Brain microvascular endothelial cell (primary cell): ENCODE data around the gene CEP131.
A peak's percentile ranks its signal among the peaks of the same experiment; 100 is the strongest.

Source experiments
- DNase-seq: peaks from one replicate; pipeline ENCODE4 v3.0.0-alpha.2; 2020
- H3K27ac ChIP-seq: fragments of 250-450 bp; sonication (Bioruptor Pico); 2 replicates; pipeline ENCODE4 v1.5.1; 2020; ENCODE audit warnings: mild to moderate bottlenecking, moderate library complexity
- H3K27me3 ChIP-seq: fragments of 250-450 bp; sonication (Bioruptor Pico); replicated peaks from 2 replicates; pipeline ENCODE4 v1.5.1; 2020; ENCODE audit warnings: mild to moderate bottlenecking
- H3K36me3 ChIP-seq: fragments of 250-450 bp; sonication (Bioruptor Pico); replicated peaks from 2 replicates; pipeline ENCODE4 v1.5.1; 2020; ENCODE audit warnings: mild to moderate bottlenecking
- H3K4me3 ChIP-seq: 2 replicates; pipeline ENCODE4 v1.5.1; 2011; ENCODE audit warnings: low read depth, mild to moderate bottlenecking, control low read depth, low read length, moderate library complexity
- in situ Hi-C: cut with HindIII; loops from 2 replicates; pipeline ENCODE4 v1.10.0; 2017; ENCODE audit warnings: low sequenced_read_pairs, low pct_ligation_motif_present
- TF ChIP-seq, protein P1 (sequence below): IDR thresholded peaks from 2 replicates; pipeline ENCODE4 v1.5.1; 2011; ENCODE audit warnings: low read depth, mild to moderate bottlenecking, moderate library complexity, low read length, control low read depth, inconsistent platforms; ENCODE audit errors: missing control alignments

Gene CEP131

GRCh38 chr17:81239714-81240555, 17.2 kb upstream of the CEP131 start:
- peak overlapping the region; percentile 49 for H3K27ac ChIP-seq
- DNase-seq: no peak
- TF ChIP-seq, protein P1, sequence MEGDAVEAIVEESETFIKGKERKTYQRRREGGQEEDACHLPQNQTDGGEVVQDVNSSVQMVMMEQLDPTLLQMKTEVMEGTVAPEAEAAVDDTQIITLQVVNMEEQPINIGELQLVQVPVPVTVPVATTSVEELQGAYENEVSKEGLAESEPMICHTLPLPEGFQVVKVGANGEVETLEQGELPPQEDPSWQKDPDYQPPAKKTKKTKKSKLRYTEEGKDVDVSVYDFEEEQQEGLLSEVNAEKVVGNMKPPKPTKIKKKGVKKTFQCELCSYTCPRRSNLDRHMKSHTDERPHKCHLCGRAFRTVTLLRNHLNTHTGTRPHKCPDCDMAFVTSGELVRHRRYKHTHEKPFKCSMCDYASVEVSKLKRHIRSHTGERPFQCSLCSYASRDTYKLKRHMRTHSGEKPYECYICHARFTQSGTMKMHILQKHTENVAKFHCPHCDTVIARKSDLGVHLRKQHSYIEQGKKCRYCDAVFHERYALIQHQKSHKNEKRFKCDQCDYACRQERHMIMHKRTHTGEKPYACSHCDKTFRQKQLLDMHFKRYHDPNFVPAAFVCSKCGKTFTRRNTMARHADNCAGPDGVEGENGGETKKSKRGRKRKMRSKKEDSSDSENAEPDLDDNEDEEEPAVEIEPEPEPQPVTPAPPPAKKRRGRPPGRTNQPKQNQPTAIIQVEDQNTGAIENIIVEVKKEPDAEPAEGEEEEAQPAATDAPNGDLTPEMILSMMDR: no peak

DNA sequence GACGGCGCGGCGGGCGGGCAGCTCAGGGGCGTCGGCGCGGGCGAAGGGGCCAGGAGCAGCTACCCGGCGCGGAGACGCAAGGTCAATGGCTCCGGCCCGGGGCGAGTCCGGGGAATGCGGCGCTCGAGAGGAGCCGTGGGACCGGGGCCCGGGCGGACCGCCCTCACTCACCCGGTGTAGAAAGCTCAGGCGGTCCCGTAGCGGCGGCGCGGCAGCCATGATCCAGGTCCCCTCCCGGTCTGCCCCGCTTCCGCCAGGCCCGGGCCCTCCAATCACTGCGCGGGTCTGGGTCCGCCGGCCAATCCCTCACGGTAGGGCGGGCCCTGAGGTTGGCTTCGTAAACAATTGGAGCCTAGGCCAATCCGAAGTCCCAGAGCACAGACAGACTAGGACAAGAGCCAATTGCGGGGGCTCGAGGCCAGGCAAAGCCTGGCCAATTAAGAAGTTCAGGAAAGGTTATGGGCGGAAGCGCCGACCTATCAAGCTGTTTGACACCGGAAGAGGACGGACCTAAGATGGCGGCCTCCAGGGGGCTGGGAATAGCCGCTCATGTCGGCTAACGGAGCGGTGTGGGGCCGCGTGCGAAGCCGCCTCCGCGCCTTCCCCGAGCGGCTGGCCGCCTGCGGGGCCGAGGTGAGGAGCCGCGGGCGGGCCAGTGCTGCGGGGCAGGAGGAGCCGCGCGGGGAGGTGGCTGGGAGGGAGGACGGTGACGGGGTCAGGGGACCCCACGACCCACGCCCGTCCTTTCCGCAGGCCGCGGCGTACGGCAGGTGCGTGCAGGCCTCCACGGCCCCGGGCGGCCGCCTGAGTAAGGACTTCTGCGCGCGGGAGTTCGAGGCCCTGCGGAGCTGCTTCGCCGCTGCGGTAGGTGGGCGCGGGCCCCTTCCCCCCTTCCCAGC, 16.3 kb upstream of the CEP131 start, which contains the start of the genes NDUFAF8 and TEPSIN:
Gene NDUFAF8, plus strand, starts transcription at position 504 of the 899 bp plus-strand sequence. Its CDS starts 46 bp downstream, at position 550.
Gene TEPSIN, minus strand, starts transcription at position 241 of the 899 bp plus-strand sequence. Its CDS starts 22 bp downstream, at position 219.
- peak; percentile 99 for DNase-seq
- Histone ChIP-seq H3K4me3 (peak within 1 kb of the TSS; percentile 86), H3K27me3 (no peaks in the 10 kb centered on the region), H3K36me3 (peaks cover 5% of the 10 kb centered on the region), H3K27ac (peak within 1 kb of the TSS; percentile 69)
- in situ Hi-C loops: no loop called here
- TF ChIP-seq, protein P1: no peak

More at GRCh38 chr17:81239714-81240555, 17.2 kb upstream of the CEP131 start:
- in situ Hi-C loops: no loop called here
- H3K4me3 ChIP-seq: peak overlapping the region; percentile 86
- no peaks in the 10 kb centered on the region for H3K27me3 ChIP-seq
- peaks cover 5% of the 10 kb centered on the region for H3K36me3 ChIP-seq

DNA sequence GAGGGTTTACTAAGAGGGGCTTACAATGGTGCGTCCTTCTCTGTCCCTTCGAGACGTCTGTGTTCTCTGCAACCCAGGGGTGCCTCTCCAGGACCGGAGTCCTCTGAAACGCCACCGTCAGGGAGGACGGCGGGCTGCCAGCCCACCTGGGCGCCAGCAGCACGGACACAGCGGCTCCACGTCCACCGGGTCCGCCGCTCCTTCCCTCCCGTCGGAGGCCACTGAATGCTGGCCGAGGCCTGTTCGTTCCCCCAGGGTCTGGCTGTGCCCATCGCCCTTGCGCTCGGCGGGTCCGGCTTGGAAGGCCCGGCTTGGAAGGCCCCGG, 15.7 kb upstream of the CEP131 start:
- Histone ChIP-seq H3K27me3 (no peaks in the 10 kb centered on the region), H3K4me3 (peak overlapping the region; percentile 86), H3K27ac (peak overlapping the region; percentile 69), H3K36me3 (peaks cover 5% of the 10 kb centered on the region)
- TF ChIP-seq, protein P1: no peak
- in situ Hi-C loops: no loop called here
- DNase-seq: no peak

DNA sequence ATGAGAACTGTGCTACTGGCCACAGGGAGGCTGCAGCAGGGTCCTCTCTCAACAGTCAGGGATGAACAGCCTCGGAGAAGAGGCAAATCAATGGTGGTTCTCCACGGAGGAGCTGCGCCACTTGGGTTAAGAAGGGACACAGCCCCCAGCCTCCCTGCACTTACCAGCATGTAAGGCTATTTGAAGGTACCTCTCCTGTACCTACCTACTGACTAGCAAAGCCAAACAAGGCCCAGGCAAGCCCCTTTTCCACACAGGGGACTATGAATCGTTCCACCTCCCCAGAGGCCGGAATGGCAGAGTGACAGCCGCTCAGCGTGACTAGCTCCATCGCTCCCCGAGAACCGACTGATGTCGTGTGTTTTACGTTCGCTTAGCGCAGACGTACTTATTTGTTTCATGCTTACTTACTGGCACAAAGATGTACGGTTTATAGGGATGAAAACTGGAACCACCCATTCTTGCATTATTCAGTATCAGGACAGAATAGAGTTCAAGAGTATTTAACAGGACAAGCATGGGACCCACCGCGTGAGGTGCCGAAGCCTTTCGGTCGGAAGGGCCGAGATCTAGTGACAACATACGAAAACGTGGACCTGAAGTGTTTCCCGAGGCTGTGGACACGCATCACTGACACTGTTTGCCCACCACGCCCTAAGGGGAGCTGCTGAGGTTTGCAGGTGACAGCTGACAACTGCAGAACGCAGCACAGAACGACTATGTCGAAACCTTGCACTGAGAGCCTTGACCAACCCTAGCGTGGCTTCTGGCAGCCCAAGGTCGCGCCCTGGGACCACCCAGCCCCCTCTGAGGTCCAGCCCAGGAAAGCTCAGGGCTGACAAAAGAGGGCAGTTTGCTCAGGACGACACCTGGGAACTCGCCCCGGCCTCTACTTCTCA, 15.1 kb upstream of the CEP131 start:
- in situ Hi-C loops: no loop called here
- DNase-seq: no peak
- Histone ChIP-seq H3K27ac (no peak overlapping the region), H3K4me3 (peak overlapping the region; percentile 86), H3K36me3 (peaks cover 7% of the 10 kb centered on the region), H3K27me3 (no peaks in the 10 kb centered on the region)
- TF ChIP-seq, protein P1: no peak

GRCh38 chr17:81236784-81237183, 14.0 kb upstream of the CEP131 start:
- H3K4me3 ChIP-seq: no peak overlapping the region
- in situ Hi-C loops: no loop called here
- H3K36me3 ChIP-seq: peaks cover 16% of the 10 kb centered on the region
- DNase-seq: no peak
- H3K27me3 ChIP-seq: no peaks in the 10 kb centered on the region
- H3K27ac ChIP-seq: no peak overlapping the region
- TF ChIP-seq, protein P1: no peak
